ENCODE measurements around the gene KIF21A.
"Not testable (repeated sequence)": the region's sequence is repeated elsewhere in the genome, so short reads cannot be mapped to it uniquely, and the experiment has no call there.

The KIF21A gene, protein sequence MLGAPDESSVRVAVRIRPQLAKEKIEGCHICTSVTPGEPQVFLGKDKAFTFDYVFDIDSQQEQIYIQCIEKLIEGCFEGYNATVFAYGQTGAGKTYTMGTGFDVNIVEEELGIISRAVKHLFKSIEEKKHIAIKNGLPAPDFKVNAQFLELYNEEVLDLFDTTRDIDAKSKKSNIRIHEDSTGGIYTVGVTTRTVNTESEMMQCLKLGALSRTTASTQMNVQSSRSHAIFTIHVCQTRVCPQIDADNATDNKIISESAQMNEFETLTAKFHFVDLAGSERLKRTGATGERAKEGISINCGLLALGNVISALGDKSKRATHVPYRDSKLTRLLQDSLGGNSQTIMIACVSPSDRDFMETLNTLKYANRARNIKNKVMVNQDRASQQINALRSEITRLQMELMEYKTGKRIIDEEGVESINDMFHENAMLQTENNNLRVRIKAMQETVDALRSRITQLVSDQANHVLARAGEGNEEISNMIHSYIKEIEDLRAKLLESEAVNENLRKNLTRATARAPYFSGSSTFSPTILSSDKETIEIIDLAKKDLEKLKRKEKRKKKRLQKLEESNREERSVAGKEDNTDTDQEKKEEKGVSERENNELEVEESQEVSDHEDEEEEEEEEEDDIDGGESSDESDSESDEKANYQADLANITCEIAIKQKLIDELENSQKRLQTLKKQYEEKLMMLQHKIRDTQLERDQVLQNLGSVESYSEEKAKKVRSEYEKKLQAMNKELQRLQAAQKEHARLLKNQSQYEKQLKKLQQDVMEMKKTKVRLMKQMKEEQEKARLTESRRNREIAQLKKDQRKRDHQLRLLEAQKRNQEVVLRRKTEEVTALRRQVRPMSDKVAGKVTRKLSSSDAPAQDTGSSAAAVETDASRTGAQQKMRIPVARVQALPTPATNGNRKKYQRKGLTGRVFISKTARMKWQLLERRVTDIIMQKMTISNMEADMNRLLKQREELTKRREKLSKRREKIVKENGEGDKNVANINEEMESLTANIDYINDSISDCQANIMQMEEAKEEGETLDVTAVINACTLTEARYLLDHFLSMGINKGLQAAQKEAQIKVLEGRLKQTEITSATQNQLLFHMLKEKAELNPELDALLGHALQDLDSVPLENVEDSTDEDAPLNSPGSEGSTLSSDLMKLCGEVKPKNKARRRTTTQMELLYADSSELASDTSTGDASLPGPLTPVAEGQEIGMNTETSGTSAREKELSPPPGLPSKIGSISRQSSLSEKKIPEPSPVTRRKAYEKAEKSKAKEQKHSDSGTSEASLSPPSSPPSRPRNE (N-terminal part only)

DNA sequence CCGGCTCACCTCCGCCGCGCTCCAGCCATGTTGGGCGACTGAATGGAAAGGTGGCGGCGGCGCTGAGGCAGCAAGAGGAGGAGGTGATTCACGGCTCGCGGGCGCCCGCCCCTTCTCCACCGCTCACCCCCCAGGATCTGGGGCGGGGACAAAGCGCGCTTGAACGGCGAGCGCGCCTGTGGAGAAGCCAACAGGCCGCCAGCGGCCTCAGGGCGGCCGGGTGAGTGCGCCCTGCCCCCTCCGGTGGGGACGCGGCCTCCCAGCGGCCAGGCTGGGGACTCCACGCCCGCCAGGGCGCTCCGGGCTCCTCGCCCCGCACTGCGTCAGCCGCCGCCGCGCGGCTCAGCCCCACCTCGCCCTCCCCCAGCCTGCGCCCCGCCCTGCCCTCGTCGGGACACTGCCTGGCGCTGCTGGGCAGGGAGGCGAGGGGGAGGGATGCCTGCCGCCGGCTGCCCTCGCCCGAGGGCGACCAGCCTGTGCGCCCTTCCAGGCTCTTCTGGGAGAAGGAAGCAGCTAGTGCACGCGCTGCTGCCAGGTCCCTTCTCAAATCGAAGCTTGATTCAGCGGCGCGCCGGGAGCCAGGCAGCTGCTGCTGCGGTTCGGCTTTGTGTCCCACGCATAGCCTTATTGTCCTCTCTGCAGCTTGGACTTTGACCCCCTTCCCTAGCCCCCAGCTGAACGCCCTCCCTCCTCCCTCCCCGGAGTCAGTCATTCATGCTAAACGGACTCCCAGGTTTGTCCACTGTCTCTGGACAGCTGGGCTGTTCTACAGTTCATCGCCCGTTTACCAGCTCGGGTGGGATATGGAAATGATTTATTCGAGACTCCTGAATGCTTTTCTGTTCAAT lies at the start of gene KIF21A:
TSS of gene KIF21A (minus strand) at position 40 of the 848 bp plus-strand sequence. CDS start 150 bp downstream, outside the sequence.
- DNase-seq (ENCODE audit: low read depth, low spot score) = peak; percentile 95

DNA sequence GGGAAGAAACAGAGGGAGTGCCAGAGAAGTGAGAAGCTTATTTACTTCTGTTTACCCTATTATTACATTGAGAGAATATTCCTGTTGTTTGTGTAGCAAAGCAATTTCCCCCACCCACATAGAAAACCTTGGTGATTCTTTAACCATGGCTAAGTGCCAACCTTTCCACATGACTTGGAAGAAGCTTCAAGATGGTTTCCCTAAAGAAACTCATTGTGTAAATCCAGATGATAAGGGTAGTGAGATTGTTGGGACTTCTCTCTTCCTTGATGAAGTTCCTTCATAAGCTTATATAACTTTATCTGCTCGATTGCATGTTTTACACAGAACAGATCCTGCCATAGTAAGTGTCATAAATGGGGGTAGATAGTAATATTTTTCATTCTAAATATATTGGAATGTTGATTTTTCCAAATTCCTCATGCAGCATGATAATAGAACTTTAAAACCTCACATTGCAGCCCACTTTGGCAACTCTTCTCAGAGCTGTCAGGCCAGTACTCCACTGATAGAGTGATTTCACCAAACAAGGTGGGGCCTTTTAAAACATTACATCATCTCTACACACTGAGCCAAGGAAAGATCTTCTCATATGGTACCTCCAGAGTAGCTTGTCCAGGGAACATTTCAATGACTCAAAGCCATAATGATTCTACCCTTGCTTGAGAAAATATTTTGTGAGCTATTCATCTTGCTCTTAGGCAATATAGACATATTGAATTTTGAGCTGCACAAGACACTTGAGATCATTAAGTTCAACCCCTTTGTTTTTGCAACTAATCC lies 47.8 kb upstream of the KIF21A start:
- no peak for DNase-seq (ENCODE audit: low read depth, low spot score)

DNA sequence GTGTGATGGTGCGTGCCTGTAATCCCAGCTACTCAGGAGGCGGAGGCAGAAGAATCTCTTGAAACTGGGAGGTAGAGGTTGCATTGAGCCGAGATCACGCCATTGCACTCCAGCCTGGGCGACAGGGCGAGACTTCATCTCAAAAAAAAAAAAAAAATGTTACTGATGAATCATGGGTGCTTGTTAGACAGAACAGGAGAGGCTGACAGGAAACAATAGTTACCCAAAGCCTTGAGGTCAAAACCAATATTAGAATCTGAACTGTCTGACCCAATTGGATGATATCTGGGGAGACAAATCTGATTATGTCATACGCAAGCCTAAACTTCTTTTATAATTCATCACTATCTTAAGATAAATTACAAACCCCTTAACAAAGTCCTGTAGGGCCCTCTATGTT lies 40.7 kb upstream of the KIF21A start:
- no peak for DNase-seq (ENCODE audit: low read depth, low spot score)

DNA sequence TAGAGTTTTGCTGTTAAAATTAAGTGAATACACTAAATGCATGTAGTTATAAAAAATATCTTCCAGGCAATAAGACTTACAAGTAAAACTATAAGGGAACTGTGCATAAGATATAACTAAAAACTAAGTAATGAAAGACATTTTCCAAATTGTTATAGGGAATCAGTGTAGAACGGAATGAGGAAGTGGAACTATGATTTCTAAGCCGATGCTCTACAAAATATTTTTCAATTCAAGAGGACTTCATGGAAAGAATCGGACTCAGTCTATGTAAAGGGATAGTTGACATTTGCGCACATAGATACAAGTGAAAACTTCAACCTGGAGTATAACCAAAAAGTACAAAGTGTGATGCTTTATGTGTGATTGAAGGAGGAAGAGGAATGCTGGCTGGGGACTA lies 40.1 kb upstream of the KIF21A start:
- no peak for DNase-seq (ENCODE audit: low read depth, low spot score)

DNA sequence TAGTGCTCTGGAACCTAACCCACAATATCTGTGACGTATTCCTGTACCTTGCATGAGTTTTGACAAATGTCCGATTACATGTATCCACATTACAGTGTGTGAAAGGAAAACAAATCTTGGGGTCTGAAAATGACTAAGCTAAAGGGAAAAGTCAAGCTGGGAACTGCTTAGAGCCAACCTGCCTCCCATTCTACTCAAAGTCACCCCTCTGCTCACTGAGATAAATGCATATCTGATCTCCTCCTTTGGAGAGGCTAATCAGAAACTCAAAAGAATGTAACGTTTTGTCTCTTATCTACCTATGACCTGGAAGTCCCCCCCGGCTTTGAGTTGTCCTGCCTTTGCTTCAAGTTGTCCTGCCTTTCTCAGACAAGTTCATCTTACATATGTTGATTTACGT lies 34.0 kb upstream of the KIF21A start:
- no peak for DNase-seq (ENCODE audit: low read depth, low spot score)

DNA sequence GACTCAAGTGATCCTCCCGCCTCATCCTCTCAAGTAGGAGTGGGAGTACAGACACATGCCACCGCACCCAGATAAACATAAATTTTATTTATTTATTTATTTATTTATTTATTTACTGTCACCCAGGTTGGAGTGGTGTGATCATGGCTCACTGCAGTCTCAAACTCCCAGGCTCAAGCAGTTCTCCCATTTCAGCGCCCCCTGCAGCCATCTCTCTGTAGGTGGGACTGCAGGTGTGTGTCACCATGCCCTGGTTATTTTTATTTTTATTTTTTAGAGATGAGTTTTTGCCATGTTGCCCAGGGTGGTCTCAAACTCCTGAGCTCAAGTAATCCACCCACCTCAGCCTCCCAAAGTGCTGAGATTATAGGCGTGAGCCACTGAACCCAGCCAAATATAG lies 33.2 kb upstream of the KIF21A start:
- DNase-seq (ENCODE audit: low read depth, low spot score) = no peak

DNA sequence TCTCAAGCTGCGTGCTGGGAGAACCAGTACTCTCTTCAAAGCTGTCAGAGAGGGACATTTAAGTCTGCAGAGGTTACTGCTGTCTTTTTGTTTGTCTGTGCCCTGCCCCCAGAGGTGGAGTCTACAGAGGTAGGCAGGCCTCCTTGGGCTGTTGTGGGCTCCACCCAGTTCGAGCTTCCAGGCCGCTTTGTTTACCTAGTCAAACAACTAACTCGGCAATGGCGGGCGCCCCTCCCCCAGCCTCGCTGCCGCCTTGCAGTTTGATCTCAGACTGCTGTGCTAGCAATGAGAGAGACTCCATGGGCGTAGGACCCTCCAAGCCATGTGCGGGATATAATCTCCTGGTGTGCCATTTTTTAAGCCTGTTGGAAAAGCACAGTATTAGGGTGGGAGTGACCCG lies 32.2 kb upstream of the KIF21A start:
- DNase-seq (ENCODE audit: low read depth, low spot score) = not testable (repeated sequence)

DNA sequence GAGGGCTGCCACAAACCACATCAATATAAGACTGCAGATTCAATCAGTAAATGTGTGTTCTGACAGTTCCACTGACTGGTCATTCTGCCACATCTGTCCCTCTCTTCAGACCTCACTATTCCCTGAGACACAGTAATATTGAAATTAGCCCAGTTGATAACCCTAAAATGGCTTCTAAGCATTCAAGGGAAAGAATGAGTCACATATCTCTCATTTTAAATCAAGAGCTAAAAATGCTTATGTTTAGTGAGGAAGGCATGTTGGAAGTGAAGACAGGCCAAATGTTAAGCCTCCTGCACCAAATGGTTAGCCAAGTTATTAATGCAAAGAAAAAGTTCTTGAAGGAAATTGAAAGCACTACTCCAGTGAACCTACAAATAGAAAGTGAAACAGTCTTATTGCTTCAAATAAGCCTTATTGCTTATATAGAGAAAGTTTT lies 24.5 kb upstream of the KIF21A start:
- DNase-seq (ENCODE audit: low read depth, low spot score) = no peak

DNA sequence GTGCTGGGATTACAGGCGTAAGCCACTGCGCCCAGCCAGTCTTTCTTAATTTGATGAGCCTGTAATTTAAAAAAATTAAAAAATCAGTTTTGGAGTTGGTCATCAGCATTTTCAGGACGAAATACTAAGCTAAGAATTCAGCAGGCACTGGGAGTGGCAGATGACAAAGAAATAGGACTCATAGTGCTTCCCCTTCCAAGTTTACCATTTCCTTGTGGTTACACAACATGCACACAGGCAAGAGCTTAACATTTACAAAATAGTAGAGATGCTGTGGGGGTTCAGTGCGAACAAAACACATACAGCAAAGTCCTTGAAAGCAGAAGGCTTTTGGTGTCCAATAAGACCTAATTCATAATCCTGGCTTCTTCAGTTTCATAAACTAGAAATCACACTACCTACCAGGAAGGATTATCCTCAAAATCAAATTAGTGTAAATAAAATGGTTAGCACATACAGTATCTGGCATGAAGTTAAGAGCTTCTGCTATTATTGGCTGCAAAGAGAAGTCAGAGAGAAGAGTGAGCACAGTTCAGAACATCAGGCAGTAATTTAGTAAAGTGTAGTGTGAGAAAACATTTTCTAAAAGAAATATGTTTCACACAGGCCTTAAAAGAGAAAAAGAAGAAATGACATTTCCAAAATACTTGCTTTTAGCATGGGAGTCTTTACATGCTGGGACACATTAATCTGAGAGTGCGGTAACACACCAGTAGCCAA lies 22.2 kb upstream of the KIF21A start:
- no peak for DNase-seq (ENCODE audit: low read depth, low spot score)

DNA sequence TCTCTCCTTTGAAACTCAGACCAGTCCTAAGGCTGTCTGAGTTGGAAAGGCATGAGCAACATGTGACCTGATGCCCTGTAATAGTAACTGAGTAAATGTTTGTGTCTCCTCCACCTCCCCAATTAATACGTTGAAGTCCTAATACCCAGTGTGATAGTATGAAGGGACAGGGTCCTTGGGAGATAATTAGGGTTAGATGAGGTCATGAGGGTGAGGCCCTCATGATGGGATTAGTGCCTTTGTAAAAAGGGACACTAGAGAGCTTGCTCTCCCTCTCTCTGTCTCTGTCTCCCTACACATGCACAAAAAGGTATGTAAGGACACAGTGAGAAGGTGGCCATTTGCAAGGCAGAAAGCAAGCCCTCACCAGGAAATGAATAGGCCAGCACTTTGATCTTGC lies 18.1 kb upstream of the KIF21A start:
- no peak for DNase-seq (ENCODE audit: low read depth, low spot score)

DNA sequence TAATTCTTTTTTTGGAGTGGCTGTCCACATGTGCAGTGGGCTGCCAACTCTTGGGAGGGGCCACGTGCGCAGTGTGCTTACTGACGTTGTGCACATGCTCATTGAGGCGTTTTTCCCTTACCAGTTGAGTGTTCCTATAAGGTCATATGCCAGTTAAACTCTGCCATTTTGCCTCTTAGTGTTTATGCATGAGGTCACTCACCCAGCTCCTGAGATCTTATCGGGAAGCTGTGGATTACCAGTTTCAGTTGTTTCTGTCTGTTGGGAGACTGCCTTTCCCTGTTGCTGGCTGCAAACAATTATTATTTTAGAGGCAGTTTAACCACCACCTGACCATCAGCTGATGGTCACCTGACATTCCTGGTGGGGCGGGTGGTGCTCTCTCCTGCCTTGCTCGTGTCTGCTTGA lies 16.1 kb upstream of the KIF21A start:
- DNase-seq (ENCODE audit: low read depth, low spot score) = no peak

DNA sequence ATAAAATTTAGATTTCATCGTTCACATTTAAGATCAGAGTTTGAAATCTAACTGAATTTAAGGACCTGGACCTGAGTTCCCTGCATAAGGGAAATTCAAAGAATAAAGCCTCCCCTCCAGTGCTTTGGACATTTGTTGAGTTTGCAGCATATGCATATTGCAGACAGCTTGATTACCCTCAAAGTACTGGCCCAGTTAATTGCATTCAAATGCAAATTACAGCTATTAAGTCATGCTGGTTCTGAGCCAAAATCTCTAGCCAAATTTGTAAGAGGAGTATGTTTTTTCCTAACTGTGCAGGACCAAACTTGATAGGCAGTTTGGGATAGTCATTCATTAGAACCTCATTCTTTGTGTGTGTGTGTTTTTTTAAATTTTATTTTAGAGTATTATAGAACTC lies 9.1 kb upstream of the KIF21A start:
- DNase-seq (ENCODE audit: low read depth, low spot score) = peak; percentile 28

DNA sequence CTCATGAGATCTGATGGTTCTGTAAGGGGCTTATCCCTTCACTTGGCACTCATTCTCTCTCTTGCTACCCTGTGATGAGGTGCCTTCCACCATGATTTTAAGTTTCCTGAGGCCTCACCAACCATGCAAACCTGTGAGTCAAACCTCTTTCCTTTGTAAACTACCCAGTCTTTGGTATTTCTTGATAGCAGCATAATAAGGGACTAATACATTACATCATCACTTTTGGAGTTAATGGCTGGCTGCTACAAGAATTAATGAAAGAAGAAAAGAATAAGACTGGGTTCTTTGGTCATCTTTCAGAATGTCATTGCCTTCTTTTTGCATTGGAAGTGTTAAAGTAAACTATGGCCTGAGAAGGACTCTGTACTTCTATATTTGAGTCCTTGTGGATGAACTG lies 5.1 kb upstream of the KIF21A start:
- no peak for DNase-seq (ENCODE audit: low read depth, low spot score)

DNA sequence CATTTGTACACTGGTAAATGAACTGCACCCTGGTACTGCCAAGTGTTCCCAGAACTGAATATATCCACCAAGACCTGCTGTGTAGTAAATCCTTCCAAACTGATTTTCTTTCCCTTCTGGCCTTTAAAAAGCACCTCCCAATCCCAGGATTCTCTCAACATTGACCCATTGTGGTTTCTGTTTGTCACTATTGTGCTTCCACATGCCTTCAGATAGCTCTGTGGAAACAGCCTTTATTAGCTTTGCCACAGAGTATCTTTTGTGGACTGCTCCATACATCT lies 949 bp upstream of the KIF21A start:
- no peak for DNase-seq (ENCODE audit: low read depth, low spot score)

DNA sequence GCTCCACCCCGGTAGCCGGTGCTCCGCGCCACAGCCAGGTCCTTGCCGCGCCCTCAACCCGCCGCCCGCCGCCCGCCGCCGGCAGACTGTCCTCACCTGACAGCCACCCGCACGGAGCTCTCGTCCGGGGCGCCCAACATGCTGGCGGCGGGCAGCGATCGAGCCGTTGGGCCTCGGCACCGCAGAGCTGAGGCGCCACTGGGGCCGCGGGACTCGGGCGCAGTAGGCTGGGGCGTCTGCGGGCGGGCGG lies 164 bp downstream of the KIF21A start:
- no peak for DNase-seq (ENCODE audit: low read depth, low spot score)

DNA sequence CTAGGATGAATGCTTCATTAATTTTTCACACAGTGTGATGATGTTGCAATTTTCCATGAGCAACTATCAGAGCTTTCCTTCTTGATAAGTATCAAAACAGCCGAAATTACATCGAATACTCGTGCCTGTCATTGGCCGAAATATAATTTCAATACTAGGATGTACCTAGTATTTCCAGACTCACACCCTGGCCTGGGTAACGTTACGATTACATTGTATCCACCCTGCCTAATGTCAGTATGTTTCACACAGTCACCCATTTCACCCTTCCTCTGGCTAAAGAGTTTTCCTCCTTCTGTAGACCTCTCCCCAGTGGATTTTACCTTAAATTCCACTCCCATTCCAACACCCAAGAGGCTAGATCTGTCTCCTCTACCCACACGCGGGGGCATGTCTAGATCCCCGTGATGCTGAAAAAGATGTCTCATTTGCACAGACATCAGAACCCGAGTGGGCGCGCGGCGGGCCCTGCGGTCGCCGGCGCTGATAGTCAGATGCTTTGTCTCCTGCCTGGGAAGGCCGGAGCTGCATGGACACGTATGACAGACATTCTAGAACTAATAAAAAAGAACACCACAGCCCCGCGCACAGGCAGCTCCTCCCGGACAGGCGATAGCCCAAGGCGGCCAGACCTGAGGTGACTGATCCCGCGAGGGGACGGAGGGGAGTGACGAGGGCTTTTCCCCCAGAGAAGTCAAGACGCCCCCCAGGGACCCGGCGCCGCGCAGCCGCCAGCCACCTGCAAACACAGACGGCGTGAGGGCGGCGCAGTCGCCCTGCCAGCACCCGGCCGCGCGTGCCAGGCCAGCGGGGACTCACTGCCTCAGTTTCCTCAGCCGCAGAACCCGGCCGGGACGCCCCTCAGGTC lies 723 bp downstream of the KIF21A start:
- DNase-seq (ENCODE audit: low read depth, low spot score) = peak; percentile 70

DNA sequence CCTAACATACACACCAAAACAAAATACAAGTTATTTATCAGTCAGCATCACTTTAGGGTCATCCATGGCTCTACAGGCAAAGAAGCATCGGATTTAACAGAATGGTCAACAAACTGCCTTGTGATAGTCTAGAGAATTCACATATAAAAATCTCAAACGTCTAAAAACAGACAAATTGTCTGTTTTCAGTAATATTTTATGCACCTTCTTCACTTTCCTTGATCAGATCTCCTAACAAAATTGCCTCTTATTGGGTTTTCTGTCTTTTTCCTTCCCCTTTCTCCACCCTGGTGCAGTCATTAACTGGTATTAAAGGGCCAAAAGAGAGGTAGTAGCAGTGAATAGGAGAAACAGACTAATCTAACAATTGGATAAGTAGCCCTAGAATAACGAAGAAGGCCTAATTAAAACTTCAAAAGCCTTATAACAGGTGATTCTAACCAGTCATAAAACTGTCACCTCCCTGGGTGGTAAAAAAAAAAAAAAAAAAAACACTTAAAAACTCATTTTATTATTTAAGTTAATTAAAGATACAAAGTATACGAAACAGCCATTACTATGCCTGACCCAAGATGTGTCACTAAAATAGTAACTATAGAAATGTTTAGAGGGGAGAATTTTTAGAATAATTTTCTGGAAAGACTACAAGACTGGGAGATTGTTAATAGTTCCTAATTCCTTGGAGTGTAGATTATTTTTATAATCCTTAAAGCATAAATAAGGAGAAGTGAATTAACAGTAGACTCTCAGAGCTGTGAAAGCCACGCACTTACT lies 1.5 kb downstream of the KIF21A start:
- DNase-seq (ENCODE audit: low read depth, low spot score) = no peak

DNA sequence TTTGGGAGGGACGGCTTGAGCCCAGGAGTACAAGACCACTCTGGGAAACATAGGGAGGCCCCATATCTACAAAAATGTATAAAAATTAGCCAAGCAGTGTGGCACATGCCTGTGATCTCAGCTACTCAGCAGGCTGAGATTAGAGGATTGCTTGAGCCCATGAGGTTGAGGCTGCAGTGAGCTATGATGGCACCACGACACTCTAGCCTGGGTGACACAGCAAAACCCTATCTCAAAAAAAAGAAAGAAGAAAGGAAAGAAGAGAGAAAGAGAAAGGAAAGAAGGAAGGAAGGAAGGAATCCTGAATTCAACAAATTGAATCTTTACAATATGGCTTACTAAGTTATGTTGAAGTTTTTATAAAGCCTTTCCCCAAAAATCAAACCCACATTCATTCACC lies 2.1 kb downstream of the KIF21A start:
- DNase-seq (ENCODE audit: low read depth, low spot score) = peak; percentile 9
